ENCODE data around the gene CARNS1.

DNA sequence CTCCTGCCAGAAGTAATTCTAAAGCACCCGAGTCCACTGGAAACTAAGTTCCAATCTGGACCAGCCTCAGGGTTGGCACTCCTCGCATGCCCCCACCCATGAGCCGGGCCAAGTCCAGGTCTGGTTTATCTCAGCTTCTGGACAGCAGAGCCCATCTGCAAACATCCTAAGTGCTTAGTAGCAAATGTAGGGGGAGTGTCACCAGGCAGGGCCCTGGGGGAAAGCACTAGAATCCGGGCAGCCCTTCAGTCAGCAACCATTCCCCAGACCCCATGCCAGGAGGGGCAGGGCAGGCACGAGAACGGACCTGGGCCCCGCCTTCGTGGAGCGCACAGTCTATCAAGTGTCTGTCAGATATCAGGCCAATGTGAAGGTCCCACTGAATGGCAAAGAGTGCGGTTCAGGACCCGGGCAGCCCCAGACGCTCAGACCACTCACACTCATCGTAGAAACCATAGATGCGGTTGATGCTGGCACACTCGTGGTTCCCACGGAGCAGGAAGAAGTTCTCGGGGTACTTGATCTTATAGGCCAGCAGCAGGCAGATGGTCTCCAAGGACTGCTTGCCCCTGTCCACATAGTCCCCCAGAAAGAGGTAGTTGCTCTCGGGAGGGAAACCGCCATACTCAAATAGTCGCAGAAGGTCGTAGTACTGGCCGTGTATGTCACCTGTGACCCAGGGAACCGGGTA, 15.1 kb upstream of the CARNS1 start:
- TF ChIP-seq HDGF (IDR thresholded peaks at IDR 0.05; ENCODE audit: borderline replicate concordance) (no peak), FOXK2 (IDR thresholded peaks at IDR 0.05) (no peak), TARDBP (IDR thresholded peaks at IDR 0.05) (no peak), ELF4 (IDR thresholded peaks at IDR 0.05) (no peak), FOXA1 (IDR thresholded peaks at IDR 0.05) (no peak), FOXM1 (IDR thresholded peaks at IDR 0.05; ENCODE audit: borderline replicate concordance) (no peak), L3MBTL2 (conservative IDR thresholded peaks at IDR 0.05) (no peak)
